GM18520 (cell line): ENCODE measurements around the gene NUDT5.
"Not testable (repeated sequence)": the region's sequence is repeated elsewhere in the genome, so short reads cannot be mapped to it uniquely, and the experiment has no call there.

Experiments
- ATAC-seq: cut with Tn5 transposase; IDR thresholded peaks from one replicate; pipeline ENCODE4 v1.9.1; 2021; ENCODE audit not compliant: unreplicated experiment

NUDT5 gene

DNA sequence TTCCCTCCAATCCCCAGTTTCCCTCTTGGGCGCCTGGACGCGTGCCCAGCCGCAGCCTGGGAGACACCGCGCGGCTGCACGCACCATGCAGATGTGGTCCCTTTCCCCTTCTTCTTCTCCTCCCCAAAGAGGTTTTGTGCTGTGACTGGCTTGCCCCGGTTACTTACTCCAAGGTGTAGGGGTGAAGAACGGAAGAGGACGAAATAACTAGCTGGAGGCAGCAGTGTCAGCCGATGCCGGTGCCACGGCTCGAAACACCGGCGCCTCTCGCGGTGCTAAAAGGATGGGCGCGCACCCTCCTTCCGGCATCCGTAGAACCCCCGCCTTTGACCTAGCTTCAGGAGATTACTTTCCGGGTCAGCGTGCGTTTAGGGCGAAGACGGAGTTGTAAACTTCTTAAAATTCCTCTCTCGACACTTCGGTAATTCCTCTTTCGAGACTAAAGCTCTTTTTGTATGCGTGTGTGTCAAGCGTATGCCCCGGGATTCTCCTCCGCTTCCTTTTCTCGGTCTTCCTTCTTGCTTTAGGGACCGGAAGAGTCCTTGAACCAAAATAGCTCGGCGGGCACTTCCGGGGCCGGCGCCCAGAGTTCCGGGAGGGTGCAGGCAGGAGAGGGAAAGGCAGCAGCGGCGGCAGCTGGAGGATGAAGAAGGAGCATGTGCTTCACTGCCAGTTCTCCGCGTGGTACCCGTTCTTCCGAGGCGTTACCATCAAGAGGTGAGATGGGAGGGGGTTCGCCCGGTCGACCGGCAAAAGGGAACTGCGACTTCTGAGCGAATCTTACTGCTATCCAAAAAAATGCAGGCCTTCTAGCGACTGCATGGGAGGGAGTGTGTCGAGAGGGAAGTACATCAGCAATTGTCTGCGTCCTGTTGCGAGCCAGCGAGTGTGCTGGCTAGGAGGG, at the start of gene NUDT5, which contains the start of gene CDC123:
TSS of gene NUDT5 (minus strand) at position 289 of the 904 bp plus-strand sequence. CDS start 9,600 bp downstream, outside the sequence.
TSS of gene CDC123 (plus strand) at position 586 of the 904 bp plus-strand sequence. CDS start at position 644, 58 bp downstream.
- peak; percentile 66 for ATAC-seq

DNA sequence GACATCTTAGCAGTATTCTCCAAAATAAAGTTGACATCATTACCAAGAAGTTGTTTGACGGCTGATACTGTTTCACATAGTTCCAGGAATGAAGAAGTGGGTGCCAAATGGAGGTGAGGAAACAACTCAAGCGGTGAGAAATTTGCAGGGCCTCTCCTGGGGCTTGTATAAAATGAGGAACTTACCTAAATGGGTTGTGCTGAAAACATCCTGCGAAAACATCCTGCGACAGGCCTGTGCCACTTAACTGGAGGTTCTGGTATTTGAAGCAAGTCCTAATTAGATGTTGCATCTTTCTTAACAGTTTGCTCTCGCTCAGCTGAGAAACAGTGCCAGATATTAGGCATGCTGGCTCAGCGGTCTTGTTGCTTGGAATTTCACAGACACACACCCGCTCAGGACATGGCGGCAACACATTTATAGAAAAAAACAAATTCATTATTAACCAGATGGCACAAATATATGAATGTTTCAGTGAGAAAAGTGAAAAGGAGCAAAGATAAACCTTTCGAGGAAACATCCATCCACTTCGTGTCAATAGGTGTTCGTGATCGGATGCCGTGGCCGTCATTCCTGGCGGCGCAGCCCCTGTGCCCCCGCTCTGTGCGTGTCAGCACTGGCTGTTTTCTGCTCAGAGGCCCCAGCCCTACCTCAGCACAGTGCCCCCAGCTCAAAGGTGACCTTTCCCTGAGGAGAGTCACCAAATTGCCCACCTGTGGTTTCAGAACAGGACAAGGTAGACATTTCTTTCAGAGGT, 48.4 kb upstream of the NUDT5 start:
- no peak for ATAC-seq

- no peak for ATAC-seq
These were observed 46.3 kb upstream of the NUDT5 start for GRCh38 chr10:12241810-12242529.

DNA sequence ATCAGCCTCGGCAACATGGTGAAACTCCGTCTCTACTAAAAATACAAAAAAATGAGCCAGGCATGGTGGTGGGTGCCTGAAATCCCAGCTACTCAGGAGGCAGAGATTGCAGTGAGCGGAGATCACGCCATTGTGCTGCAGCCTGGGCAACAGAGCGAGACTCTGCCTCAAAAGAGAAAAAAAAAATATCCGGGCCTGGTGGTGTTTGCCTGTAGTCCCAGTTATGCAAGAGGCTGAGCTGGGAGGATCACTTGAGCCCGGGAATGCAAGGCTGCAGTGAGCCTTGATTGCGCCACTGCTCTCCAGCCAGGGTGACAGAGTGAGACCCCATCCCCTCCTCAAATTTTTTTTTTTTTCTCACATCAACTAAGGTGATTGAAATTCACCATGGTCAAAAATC, 43.1 kb upstream of the NUDT5 start:
- no peak for ATAC-seq

DNA sequence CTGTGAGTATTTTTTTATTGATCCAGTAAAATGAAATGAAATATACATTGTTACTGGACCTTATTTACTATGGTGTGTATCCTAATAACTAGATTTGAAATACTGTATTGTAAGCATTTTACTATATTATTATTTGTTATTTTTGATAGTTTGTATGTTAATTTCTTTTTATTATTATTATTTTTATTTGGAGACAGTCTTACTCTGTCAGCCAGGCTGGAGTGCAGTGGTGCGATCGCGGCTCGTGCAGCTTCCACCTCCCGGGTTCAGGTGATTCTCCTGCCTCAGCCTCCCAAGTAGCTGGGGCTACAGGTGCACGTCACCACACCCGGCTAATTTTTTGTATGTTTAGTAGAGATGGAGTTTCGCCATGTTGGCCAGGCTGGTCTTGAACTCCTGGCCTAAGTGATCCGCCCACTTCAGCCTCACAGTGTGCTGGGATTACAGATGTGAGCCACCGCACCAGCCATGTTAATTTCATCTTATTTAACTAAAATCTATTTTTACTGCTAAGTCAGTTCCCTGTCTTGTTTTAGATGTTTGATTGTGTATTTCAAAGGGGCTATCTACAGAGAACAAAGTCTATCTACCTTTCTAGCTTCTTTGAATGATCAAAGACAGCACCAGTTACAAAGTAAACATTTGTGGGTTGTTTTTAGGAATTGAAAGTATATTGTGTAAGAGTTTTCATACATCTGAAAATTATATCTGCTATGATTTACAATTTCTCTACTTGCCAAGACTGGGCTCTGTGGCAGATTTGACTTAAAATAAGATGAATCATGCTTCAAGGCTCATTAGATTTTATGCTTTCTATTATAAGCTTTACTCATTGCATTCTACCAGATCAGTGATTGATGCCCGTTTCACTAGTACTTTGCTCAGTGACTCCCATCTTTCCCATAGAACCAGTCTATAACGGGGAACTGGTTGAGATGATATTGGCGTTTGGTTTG, 41.9 kb upstream of the NUDT5 start:
- no peak for ATAC-seq

DNA sequence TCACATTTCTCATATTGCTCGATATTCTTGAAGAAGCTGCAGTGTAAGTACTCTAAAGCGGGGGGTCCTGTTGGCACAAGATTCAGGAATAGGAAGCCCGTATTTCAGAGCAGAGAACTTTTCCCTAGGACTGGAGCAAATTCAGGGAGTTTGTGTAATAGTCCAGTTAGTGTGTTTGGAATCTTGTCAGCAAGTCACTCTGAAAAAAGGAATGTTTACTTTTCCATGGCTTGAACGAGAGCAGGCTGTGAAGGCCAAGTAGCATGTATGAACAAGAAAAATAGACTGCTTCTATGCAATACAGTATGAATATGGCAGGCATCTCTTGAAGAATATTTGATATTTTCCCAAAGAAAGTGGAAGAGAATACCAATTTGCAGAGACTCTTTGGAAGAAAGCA, 40.1 kb upstream of the NUDT5 start:
- no peak for ATAC-seq

- ATAC-seq, result no peak
These were observed 39.5 kb upstream of the NUDT5 start for GRCh38 chr10:12235116-12235694.

DNA sequence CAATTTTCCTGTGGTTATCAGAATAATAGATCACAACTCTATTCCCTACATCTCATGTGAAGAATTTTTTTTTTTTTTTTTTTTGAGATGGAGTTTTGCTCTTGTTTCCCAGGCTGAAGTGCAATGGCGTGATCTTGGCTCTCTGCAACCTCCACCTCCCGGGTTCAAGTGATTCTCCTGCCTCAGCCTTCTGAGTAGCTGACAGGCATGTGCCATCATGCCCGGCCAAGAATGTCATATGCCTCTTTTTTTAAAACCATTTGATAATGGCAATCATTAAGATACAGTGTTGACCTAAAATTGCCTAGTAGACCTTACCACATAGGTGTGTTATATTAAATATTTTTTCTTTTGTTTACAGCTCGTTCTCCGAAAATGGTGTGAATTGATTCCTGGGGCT, 39.0 kb upstream of the NUDT5 start:
- not testable (repeated sequence) for ATAC-seq

DNA sequence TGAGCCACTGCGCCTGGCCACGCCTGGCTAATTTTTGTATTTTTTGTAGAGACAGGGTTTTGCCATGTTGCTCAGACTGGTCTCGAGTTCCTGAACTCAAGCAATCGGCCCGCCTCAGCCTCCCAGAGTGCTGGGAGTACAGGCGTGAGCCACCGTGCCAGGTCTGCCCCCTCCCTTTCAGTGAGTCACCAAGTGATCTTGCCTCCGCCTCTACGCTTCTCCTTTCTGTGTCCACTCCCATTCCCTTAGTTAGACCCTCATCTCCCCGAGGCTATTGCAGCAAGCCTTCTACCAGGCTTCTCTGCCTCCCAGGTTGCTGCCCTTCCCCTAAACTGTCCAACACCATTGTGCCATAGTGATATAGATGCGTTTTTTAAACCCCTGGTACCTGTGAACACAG, 33.2 kb upstream of the NUDT5 start:
- no peak for ATAC-seq

DNA sequence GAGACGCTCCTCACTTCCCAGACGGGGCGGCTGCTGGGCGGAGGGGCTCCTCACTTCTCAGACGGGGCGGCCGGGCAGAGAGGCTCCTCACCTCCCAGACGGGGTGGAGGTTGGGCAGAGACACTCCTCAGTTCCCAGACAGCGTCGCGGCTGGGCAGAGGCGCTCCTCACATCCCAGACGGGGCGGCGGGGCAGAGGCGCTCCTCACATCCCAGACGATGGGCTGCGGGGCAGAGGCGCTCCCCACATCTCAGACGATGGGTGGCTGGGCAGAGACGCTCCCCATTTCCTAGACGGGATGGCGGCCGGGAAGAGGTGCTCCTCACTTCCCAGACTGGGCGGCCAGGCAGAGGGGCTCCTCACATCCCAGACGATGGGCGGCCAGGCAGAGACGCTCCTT, 30.7 kb upstream of the NUDT5 start:
- not testable (repeated sequence) for ATAC-seq

- no peak for ATAC-seq
These were observed 29.8 kb upstream of the NUDT5 start for GRCh38 chr10:12225444-12225843.

DNA sequence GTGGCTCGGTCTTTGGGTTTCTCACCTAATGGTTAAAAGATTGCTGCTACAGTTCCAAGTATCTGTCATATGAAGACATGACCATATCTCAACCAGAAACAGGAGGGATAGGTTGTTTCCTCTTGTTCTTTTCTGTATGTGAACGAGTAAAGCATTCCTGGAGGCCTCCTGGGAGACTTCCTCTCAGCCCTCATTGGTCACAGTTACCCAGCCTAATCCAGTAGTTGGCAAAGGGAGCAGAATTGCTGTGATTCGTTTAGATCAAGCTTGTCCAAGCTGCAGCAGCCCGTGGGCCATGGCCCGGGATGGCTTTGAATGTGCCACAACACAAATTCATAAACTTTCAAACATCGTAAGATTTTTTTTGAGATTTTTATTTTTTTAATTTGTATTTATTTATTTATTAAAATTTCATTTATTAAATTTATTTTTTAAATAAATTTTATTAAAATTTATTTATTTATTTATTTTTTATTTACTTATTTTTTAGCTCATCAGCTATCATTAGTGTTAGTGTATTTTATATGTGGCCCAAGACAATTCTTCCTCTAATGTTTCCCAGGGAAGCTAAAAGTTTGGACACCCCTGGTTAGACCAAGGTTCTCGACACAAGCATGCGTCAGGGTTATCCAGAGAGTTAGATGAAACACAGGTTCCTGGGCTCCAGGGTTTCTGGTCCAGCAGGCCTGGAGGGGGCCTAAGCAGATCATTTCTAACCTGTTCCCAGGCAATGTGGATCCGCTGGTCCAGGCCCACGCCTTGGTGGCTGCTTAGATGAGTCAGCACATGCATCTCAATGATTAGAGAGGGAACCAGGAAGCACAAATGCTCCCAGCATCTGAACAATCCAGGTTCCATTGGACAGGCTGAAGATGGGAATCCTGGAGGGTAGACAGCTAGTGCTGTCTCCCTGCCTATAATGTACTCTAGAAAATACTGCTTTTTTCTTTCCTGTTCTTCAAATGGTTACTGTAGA, 25.9 kb upstream of the NUDT5 start:
- no peak for ATAC-seq

GRCh38 chr10:12218991-12219390, 23.3 kb upstream of the NUDT5 start:
- no peak for ATAC-seq

- no peak for ATAC-seq
These were observed 19.1 kb upstream of the NUDT5 start for GRCh38 chr10:12214763-12215218.

GRCh38 chr10:12214093-12214492, 18.4 kb upstream of the NUDT5 start:
- ATAC-seq, result no peak

- ATAC-seq, result no peak
These were observed 17.9 kb upstream of the NUDT5 start for GRCh38 chr10:12213621-12214020.

- no peak for ATAC-seq
These were observed 16.8 kb upstream of the NUDT5 start for GRCh38 chr10:12212454-12212853.

- no peak for ATAC-seq
These were observed 12.8 kb upstream of the NUDT5 start for GRCh38 chr10:12208460-12208859.
